ENCODE data around the gene NEK2. TPM values are rescaled to one million over a fixed set of nuclear protein-coding genes. Genes with fewer than 3 reads are reported as not detected.

Gene NEK2
- total RNA-seq, 1 experiment from 2014 or later: 17.6 TPM

DNA sequence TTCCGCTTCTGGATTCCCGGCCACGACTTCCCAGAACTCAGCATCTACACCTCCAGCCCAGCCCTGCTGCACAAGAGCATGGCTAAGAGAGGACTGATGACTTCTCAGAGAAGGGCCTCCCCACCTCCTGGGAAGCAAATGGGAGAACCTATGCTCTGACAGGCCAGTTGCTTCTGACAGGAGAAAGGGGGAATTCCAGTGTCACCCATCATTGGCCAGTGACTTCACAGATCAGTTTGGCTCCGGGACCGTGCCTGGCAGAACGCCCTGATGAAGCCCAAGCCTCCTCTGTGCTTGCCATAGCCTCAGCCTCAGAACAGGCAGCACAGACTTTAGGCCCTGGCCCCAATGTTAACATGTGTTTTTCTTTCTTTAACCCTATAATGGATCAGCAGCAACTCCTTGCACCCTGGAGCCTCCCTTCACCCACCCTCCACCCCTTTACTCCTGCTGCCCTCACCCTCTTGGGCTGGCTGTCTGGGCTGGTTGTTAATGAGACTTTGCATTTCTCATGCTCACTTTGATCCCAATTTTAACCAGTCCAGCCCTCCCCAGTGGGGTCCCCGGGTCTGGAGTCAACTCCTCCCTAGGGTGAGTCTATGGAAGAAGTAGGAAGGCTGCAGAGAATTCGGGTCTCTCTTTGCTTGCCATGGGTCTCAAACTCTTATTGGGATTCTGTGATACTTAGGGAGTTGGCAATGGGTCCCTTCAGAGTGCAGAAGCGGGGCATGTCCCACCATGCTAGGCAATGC lies 53.8 kb downstream of the NEK2 start:
- Histone ChIP-seq H4K20me1 (ENCODE audit: control insufficient read depth, insufficient read depth, insufficient read length) (no peaks in the 10 kb centered on the region), H3K79me1 (ENCODE audit: insufficient read depth, low read depth, low read length, poor library complexity, severe bottlenecking) (no peaks in the 10 kb centered on the region), H3K9me3 (ENCODE audit: control insufficient read depth, low read depth, low read length) (no peaks in the 10 kb centered on the region), H3K9ac (ENCODE audit: extremely low read depth, insufficient read length, low read length) (no peak overlapping the region), H3K27ac (ENCODE audit: insufficient read length, low read depth, low read length) (no peak overlapping the region), H3K23me2 (ENCODE audit: insufficient read length, low read depth, low read length, poor library complexity, severe bottlenecking) (no peaks in the 10 kb centered on the region), H3K14ac (ENCODE audit: insufficient read depth, low read length) (no peak overlapping the region; the same call in 1 of the 2 replicates), H4K8ac (replicated peaks; ENCODE audit: insufficient read length, low read depth, low read length) (no peak overlapping the region), H3K18ac (ENCODE audit: insufficient read length, low read depth, low read length) (no peak overlapping the region), H4K5ac (ENCODE audit: insufficient read length, low read depth, low read length) (no peak overlapping the region), H3K4me1 (ENCODE audit: insufficient read depth, low read length) (no peaks in the 10 kb centered on the region), H3K4me2 (ENCODE audit: insufficient read depth, insufficient read length, low read length) (no peak overlapping the region), H3K27me3 (ENCODE audit: insufficient read depth, low read length) (no peaks in the 10 kb centered on the region), H3T11ph (ENCODE audit: low read length) (no peak overlapping the region), H2BK15ac (ENCODE audit: low read depth, low read length) (no peak overlapping the region; the same call in 1 of the 2 replicates), H3K4ac (ENCODE audit: low read depth, low read length) (no peak overlapping the region), H3K23ac (ENCODE audit: insufficient read length, low read depth, low read length) (no peak overlapping the region), H3K79me2 (ENCODE audit: insufficient read depth, low read length) (no peaks in the 10 kb centered on the region), H2AK5ac (ENCODE audit: insufficient read length, low read length) (no peak overlapping the region), H2AFZ (ENCODE audit: low read length) (no peak overlapping the region), H2BK12ac (ENCODE audit: insufficient read length, low read depth, low read length) (no peak overlapping the region), H2BK5ac (ENCODE audit: insufficient read length, low read length) (no peak overlapping the region), H3K56ac (ENCODE audit: insufficient read length, low read depth, low read length) (no peak overlapping the region), H4K91ac (ENCODE audit: insufficient read length, low read depth, low read length) (no peak overlapping the region), H2BK120ac (ENCODE audit: low read depth, low read length, poor library complexity, severe bottlenecking) (no peak overlapping the region), H2BK20ac (ENCODE audit: low read depth, low read length, poor library complexity, severe bottlenecking) (no peak overlapping the region)
- H3K9me3 Mint-ChIP-seq: no peaks in the 10 kb centered on the region
- H3K27me3 Mint-ChIP-seq (ENCODE audit: low read depth): no peaks in the 10 kb centered on the region
- DNase-seq: no peak
- WGBS (ENCODE audit: extremely low coverage, insufficient read length, low lambda C conversion rate): no CpG with 5 or more reads among the region's 9 CpGs
- peaks cover 5% of the 10 kb centered on the region in 2 experiments; a peak in 2 of 4 replicates for H3K4me1 Mint-ChIP-seq
- H3K27ac Mint-ChIP-seq: no peak overlapping the region
- TF ChIP-seq, protein P1, sequence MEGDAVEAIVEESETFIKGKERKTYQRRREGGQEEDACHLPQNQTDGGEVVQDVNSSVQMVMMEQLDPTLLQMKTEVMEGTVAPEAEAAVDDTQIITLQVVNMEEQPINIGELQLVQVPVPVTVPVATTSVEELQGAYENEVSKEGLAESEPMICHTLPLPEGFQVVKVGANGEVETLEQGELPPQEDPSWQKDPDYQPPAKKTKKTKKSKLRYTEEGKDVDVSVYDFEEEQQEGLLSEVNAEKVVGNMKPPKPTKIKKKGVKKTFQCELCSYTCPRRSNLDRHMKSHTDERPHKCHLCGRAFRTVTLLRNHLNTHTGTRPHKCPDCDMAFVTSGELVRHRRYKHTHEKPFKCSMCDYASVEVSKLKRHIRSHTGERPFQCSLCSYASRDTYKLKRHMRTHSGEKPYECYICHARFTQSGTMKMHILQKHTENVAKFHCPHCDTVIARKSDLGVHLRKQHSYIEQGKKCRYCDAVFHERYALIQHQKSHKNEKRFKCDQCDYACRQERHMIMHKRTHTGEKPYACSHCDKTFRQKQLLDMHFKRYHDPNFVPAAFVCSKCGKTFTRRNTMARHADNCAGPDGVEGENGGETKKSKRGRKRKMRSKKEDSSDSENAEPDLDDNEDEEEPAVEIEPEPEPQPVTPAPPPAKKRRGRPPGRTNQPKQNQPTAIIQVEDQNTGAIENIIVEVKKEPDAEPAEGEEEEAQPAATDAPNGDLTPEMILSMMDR (conservative IDR thresholded peaks at IDR 0.05): no peak
- no peak overlapping the region for H3K4me3 Mint-ChIP-seq
- H3K36me3 Mint-ChIP-seq (ENCODE audit: insufficient read depth in 1 of 3, low read depth in 3 of 3): no peaks in the 10 kb centered on the region
